ENCODE measurements around the gene ITCH.
"Not testable (repeated sequence)": the region's sequence is repeated elsewhere in the genome, so short reads cannot be mapped to it uniquely, and the experiment has no call there.

The ITCH gene

GRCh38 chr20:34355427-34355826 lies 7.6 kb upstream of the ITCH start:
- H3K9me3 ChIP-seq (ENCODE audit: control extremely low read depth in 1 of 5, control insufficient read depth in 4 of 5, insufficient read depth in 2 of 5, low read depth in 1 of 5, low read length in 4 of 5), result no peaks in the 10 kb centered on the region
- no peaks in the 10 kb centered on the region for H3K36me3 ChIP-seq (ENCODE audit: control insufficient read depth in 4 of 4, insufficient read depth in 4 of 4, low read length in 3 of 4)
- ChIA-PET POLR2A (no interaction called here), CTCF (no interaction called here)
- peak in 2 of 3 donors; percentile 15 for DNase-seq
- WGBS (ENCODE audit: insufficient coverage), result 38% methylated on average over 1 of the region's 2 CpGs
- no peaks in the 10 kb centered on the region for H3K27me3 ChIP-seq (replicated peaks in 2 of 5; ENCODE audit: control insufficient read depth in 4 of 5, insufficient read depth in 5 of 5, low read length in 4 of 5)
- no peak overlapping the region for H3K4me3 ChIP-seq (ENCODE audit: control insufficient read depth in 1 of 7, extremely low read depth in 1 of 7, insufficient read depth in 4 of 7, low read depth in 2 of 7, low read length in 6 of 7)
- H3K27ac ChIP-seq (ENCODE audit: insufficient read depth in 1 of 2, low read depth in 1 of 2, low read length in 2 of 2, poor library complexity in 1 of 2, severe bottlenecking in 2 of 2), result no peak overlapping the region
- H3K4me1 ChIP-seq (ENCODE audit: control extremely low read depth in 1 of 4, control insufficient read depth in 4 of 4, insufficient read depth in 4 of 4, low read length in 3 of 4), result peaks cover 0 to 4% (median 3%) of the 10 kb centered on the region in 4 experiments

GRCh38 chr20:34359729-34360128 lies 3.3 kb upstream of the ITCH start:
- peaks cover 4 to 12% (median 8%) of the 10 kb centered on the region in 4 experiments for H3K4me1 ChIP-seq (ENCODE audit: control extremely low read depth in 1 of 4, control insufficient read depth in 4 of 4, insufficient read depth in 4 of 4, low read length in 3 of 4)
- POLR2A ChIA-PET, result interaction anchor here (0.6 kb wide), 1 partner anchor 9 kb away, joined by 3 read pairs; no protein-coding TSS in a partner anchor
- H3K4me3 ChIP-seq (ENCODE audit: control insufficient read depth in 1 of 7, extremely low read depth in 1 of 7, insufficient read depth in 4 of 7, low read depth in 2 of 7, low read length in 6 of 7); H3K27me3 ChIP-seq (replicated peaks in 2 of 5; ENCODE audit: control insufficient read depth in 4 of 5, insufficient read depth in 5 of 5, low read length in 4 of 5); H3K27ac ChIP-seq (ENCODE audit: insufficient read depth in 1 of 2, low read depth in 1 of 2, low read length in 2 of 2, poor library complexity in 1 of 2, severe bottlenecking in 2 of 2); H3K36me3 ChIP-seq (ENCODE audit: control insufficient read depth in 4 of 4, insufficient read depth in 4 of 4, low read length in 3 of 4); H3K9me3 ChIP-seq (ENCODE audit: control extremely low read depth in 1 of 5, control insufficient read depth in 4 of 5, insufficient read depth in 2 of 5, low read depth in 1 of 5, low read length in 4 of 5); DNase-seq: not testable (repeated sequence)
- CTCF ChIA-PET, result interaction anchor here (1.0 kb wide), 1 partner anchor 113 kb away, joined by 3 read pairs; no protein-coding TSS in a partner anchor
- 97% methylated on average over 5 of the region's 9 CpGs for WGBS (ENCODE audit: insufficient coverage)

GRCh38 chr20:34362502-34363061 lies 491 bp upstream of the ITCH start:
- Histone ChIP-seq H3K4me1 (ENCODE audit: control extremely low read depth in 1 of 4, control insufficient read depth in 4 of 4, insufficient read depth in 4 of 4, low read length in 3 of 4) (peaks cover 4 to 28% (median 14%) of the 10 kb centered on the region in 4 experiments), H3K36me3 (ENCODE audit: control insufficient read depth in 4 of 4, insufficient read depth in 4 of 4, low read length in 3 of 4) (peaks cover 0 to 2% (median 0%) of the 10 kb centered on the region in 4 experiments), H3K9me3 (ENCODE audit: control extremely low read depth in 1 of 5, control insufficient read depth in 4 of 5, insufficient read depth in 2 of 5, low read depth in 1 of 5, low read length in 4 of 5) (no peaks in the 10 kb centered on the region), H3K27me3 (replicated peaks in 2 of 5; ENCODE audit: control insufficient read depth in 4 of 5, insufficient read depth in 5 of 5, low read length in 4 of 5) (no peaks in the 10 kb centered on the region), H3K4me3 (ENCODE audit: control insufficient read depth in 1 of 7, extremely low read depth in 1 of 7, insufficient read depth in 4 of 7, low read depth in 2 of 7, low read length in 6 of 7) (peak overlapping the region in 5 of 7 experiments; percentile 82 to 91 (median 86)), H3K27ac (ENCODE audit: insufficient read depth in 1 of 2, low read depth in 1 of 2, low read length in 2 of 2, poor library complexity in 1 of 2, severe bottlenecking in 2 of 2) (no peak overlapping the region)
- POLR2A ChIA-PET, result interaction anchor here (1.2 kb wide), 1 partner anchor 9 kb away, joined by 3 read pairs; no protein-coding TSS in a partner anchor
- CTCF ChIA-PET, result interaction anchor here (0.6 to 2.1 kb wide), 9 partner anchors 21 to 653 kb away, joined by 3 to 9 read pairs (median 3); partner anchors contain the start of gene DYNLRB1
- WGBS (ENCODE audit: insufficient coverage), result 0% methylated on average over 1 of the region's 8 CpGs
- no peak for DNase-seq

- CTCF ChIA-PET, result interaction anchor here (0.6 to 2.1 kb wide), 8 partner anchors 22 to 654 kb away, joined by 3 to 9 read pairs (median 4); partner anchors contain the start of gene DYNLRB1
- POLR2A ChIA-PET, result interaction anchor here (0.6 to 1.2 kb wide), 2 partner anchors 8 to 15 kb away, joined by 3 read pairs; no protein-coding TSS in a partner anchor
Measured at GRCh38 chr20:34363465-34364222, 571 bp downstream of the ITCH start.

GRCh38 chr20:34364223-34364506 lies 1.1 kb downstream of the ITCH start:
- WGBS (ENCODE audit: insufficient coverage), result 83% methylated on average over 1 of the region's 4 CpGs
- ChIA-PET POLR2A (no interaction called here), CTCF (interaction anchor here (1.5 kb wide), 1 partner anchor 152 kb away, joined by 3 read pairs; the partner anchor contains the start of gene DYNLRB1)
- Histone ChIP-seq H3K27ac (ENCODE audit: insufficient read depth in 1 of 2, low read depth in 1 of 2, low read length in 2 of 2, poor library complexity in 1 of 2, severe bottlenecking in 2 of 2) (peak overlapping the region in 1 of 2 experiments; percentile 93), H3K9me3 (ENCODE audit: control extremely low read depth in 1 of 5, control insufficient read depth in 4 of 5, insufficient read depth in 2 of 5, low read depth in 1 of 5, low read length in 4 of 5) (no peaks in the 10 kb centered on the region), H3K4me3 (ENCODE audit: control insufficient read depth in 1 of 7, extremely low read depth in 1 of 7, insufficient read depth in 4 of 7, low read depth in 2 of 7, low read length in 6 of 7) (peak overlapping the region in 6 of 7 experiments; percentile 82 to 91 (median 86)), H3K4me1 (ENCODE audit: control extremely low read depth in 1 of 4, control insufficient read depth in 4 of 4, insufficient read depth in 4 of 4, low read length in 3 of 4) (peaks cover 4 to 28% (median 14%) of the 10 kb centered on the region in 4 experiments), H3K36me3 (ENCODE audit: control insufficient read depth in 4 of 4, insufficient read depth in 4 of 4, low read length in 3 of 4) (peaks cover 0 to 2% (median under 1%) of the 10 kb centered on the region in 4 experiments), H3K27me3 (replicated peaks in 2 of 5; ENCODE audit: control insufficient read depth in 4 of 5, insufficient read depth in 5 of 5, low read length in 4 of 5) (no peaks in the 10 kb centered on the region)
- DNase-seq, result no peak

More at GRCh38 chr20:34363465-34364222, 571 bp downstream of the ITCH start:
- H3K9me3 ChIP-seq (ENCODE audit: control extremely low read depth in 1 of 5, control insufficient read depth in 4 of 5, insufficient read depth in 2 of 5, low read depth in 1 of 5, low read length in 4 of 5), result no peaks in the 10 kb centered on the region
- DNase-seq, result peak; percentile 31 to 71 (median 62)
- no peaks in the 10 kb centered on the region for H3K27me3 ChIP-seq (replicated peaks in 2 of 5; ENCODE audit: control insufficient read depth in 4 of 5, insufficient read depth in 5 of 5, low read length in 4 of 5)
- peak overlapping the region; percentile 82 to 97 (median 86) for H3K4me3 ChIP-seq (ENCODE audit: control insufficient read depth in 1 of 7, extremely low read depth in 1 of 7, insufficient read depth in 4 of 7, low read depth in 2 of 7, low read length in 6 of 7)
- WGBS (ENCODE audit: insufficient coverage), result 1% methylated on average over 50 of the region's 70 CpGs
- H3K4me1 ChIP-seq (ENCODE audit: control extremely low read depth in 1 of 4, control insufficient read depth in 4 of 4, insufficient read depth in 4 of 4, low read length in 3 of 4), result peaks cover 4 to 28% (median 14%) of the 10 kb centered on the region in 4 experiments
- peak overlapping the region; percentile 70 to 93 for H3K27ac ChIP-seq (ENCODE audit: insufficient read depth in 1 of 2, low read depth in 1 of 2, low read length in 2 of 2, poor library complexity in 1 of 2, severe bottlenecking in 2 of 2)
- peaks cover 0 to 2% (median 0%) of the 10 kb centered on the region in 4 experiments for H3K36me3 ChIP-seq (ENCODE audit: control insufficient read depth in 4 of 4, insufficient read depth in 4 of 4, low read length in 3 of 4)

- Histone ChIP-seq H3K27ac (ENCODE audit: insufficient read depth in 1 of 2, low read depth in 1 of 2, low read length in 2 of 2, poor library complexity in 1 of 2, severe bottlenecking in 2 of 2) (no peak overlapping the region), H3K9me3 (ENCODE audit: control extremely low read depth in 1 of 5, control insufficient read depth in 4 of 5, insufficient read depth in 2 of 5, low read depth in 1 of 5, low read length in 4 of 5) (no peaks in the 10 kb centered on the region), H3K36me3 (ENCODE audit: control insufficient read depth in 4 of 4, insufficient read depth in 4 of 4, low read length in 3 of 4) (peaks cover 6 to 14% (median 12%) of the 10 kb centered on the region in 4 experiments), H3K4me1 (ENCODE audit: control extremely low read depth in 1 of 4, control insufficient read depth in 4 of 4, insufficient read depth in 4 of 4, low read length in 3 of 4) (peaks cover 4 to 28% (median 14%) of the 10 kb centered on the region in 4 experiments), H3K27me3 (replicated peaks in 2 of 5; ENCODE audit: control insufficient read depth in 4 of 5, insufficient read depth in 5 of 5, low read length in 4 of 5) (no peaks in the 10 kb centered on the region), H3K4me3 (ENCODE audit: control insufficient read depth in 1 of 7, extremely low read depth in 1 of 7, insufficient read depth in 4 of 7, low read depth in 2 of 7, low read length in 6 of 7) (no peak overlapping the region)
- WGBS (ENCODE audit: insufficient coverage), result 87% methylated on average over 2 of the region's 3 CpGs
- CTCF ChIA-PET, result interaction anchor here (2.4 kb wide), 1 partner anchor 53 kb away, joined by 7 read pairs; no protein-coding TSS in a partner anchor
- POLR2A ChIA-PET, result no interaction called here
- DNase-seq, result peak; percentile 16 to 62 (median 54)
Measured at GRCh38 chr20:34365765-34366213, 2.7 kb downstream of the ITCH start.

Measured in common myeloid progenitor, CD34-positive (primary cell).